K562 (cell line): ENCODE results near the gene PCSK7. TPM values are rescaled to one million over a fixed set of nuclear protein-coding genes. Genes with fewer than 3 reads are reported as not detected.

Source experiments
- CSDE1 ChIP-seq, 2 experiments: fragments of 450-650 bp; IDR thresholded peaks; 2 replicates each; pipeline ENCODE4 v1.6.1; 2016; ENCODE audit warnings: mild to moderate bottlenecking in 1 of 2
- E2F8 ChIP-seq: fragments of 450-650 bp; IDR thresholded peaks from 2 replicates; pipeline ENCODE4 v1.7.1; 2018; ENCODE audit warnings: mild to moderate bottlenecking, low read depth; ENCODE audit not compliant: partially characterized antibody
- ZHX1 ChIP-seq: fragments of 150-350 bp; conservative IDR thresholded peaks from 2 replicates; pipeline ENCODE4 v1.6.1; 2014; ENCODE audit warnings: low read length
- ZNF324 ChIP-seq: fragments of 250-450 bp; sonication (Bioruptor Pico); IDR thresholded peaks from 2 replicates; pipeline ENCODE4 v1.4.0; 2020; ENCODE audit warnings: mild to moderate bottlenecking
- ZNF347 ChIP-seq: fragments of 450-650 bp; formaldehyde crosslinking; IDR thresholded peaks from 2 replicates; pipeline ENCODE4 v1.4.0; 2020; ENCODE audit warnings: low read depth, mild to moderate bottlenecking, moderate library complexity
- polyA plus RNA-seq, 8 experiments: library from polyadenylated mRNA; depleted of rRNA in 4 of 8; stranded (reverse) in 5 of 8; unstranded in 3 of 8; fragments of >200 nt; fragmentation: Nextera tagmentation in 2 of 8; fragmentation: Illumina TruSeq in 1 of 8; extraction: Ambion mirVana in 2 of 8; extraction: Trizol in 1 of 8; gene quantifications; 2 replicates each; pipeline versions ENCODE4 v1.2.1 to v1.2.3, GENCODE V29; 2011 to 2014; ENCODE audit warnings: inconsistent platforms in 1 of 8, missing spikeins in 1 of 8
- total RNA-seq, 7 experiments: library from RNA; depleted of rRNA in 6 of 7; stranded (reverse); fragments of >200 nt in 6 of 7; fragmentation: Illumina TruSeq in 2 of 7; extraction: Trizol in 2 of 7; gene quantifications; 2 replicates each; pipeline versions ENCODE4 v1.2.1 to v1.2.3, GENCODE V29; 2011 to 2021; ENCODE audit warnings: low replicate concordance in 1 of 7

Gene PCSK7
- total and polyA plus RNA-seq, 9 of the 15 experiments (the other 6 are each of a cell fraction or from before 2014, with no cell fraction given), result 3.1 to 29.2 (median 15.6) TPM

GRCh38 chr11:117212697-117213355, 19.0 kb downstream of the PCSK7 start (continued):
- TF ChIP-seq E2F8 (no peak), ZNF347 (no peak), ZNF324 (no peak), CSDE1 (IDR thresholded peaks at IDR 0.05) (no peak), ZHX1 (no peak)
